HG03457 (cell line): ENCODE measurements around the gene FBN1.

Source experiments
- ATAC-seq: cut with Tn5 transposase; IDR thresholded peaks from one replicate; pipeline ENCODE4 v1.9.1; 2021; ENCODE audit warnings: moderate number of reproducible peaks; ENCODE audit not compliant: unreplicated experiment

Gene FBN1

DNA sequence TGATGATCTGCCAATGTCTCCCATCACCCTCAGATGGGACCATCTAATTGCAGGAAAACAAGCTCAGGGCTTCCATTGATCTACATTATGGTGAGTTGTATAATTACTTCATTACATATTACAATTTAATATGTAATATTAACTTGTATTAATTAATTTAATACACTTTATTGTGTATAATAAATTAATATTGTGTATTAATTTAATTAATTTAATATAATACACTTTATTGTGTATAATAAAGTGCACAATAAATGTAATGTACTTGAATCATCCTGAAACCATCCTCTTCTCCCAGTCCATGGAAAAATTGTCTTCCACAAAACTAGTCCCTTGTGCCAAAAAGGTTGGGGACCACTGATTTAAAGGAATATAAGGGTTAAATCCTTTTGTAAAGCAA lies 123.4 kb downstream of the FBN1 start:
- no peak for ATAC-seq

DNA sequence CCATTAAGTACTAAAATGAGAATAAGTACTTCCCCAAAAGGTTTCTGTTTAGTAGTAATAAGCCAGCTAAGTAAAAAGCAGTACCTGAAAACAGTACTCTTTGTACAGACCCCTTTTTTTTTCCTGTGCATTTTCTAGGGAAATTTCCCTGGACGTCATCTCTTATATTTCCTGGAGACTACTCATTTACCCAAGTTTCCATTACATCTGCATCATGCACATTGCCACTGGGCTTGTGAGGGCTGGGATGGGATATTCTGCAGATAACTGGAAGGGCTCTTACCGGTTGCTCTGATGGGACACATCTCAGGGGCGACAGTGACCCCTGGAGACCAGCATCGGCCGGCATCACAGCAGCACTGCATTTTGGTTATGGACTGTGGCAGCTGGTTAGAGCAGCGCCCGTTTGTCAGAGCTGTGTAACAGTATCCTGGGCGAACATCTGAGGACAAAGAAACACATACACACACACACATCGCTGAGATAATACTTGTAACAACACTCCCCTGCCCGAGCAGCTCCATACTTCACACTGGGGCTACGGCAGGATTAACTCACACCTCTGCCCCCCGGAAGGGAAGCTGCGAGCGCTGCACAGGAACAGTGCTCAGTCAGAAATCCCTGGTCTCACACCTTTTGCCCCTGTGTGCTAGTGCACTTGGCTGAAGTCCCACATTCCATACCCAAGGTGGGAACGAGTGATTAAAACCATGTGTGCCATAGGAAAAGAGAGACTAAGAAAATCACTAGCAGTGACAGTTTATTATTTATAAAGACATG lies 124.9 kb downstream of the FBN1 start:
- no peak for ATAC-seq

DNA sequence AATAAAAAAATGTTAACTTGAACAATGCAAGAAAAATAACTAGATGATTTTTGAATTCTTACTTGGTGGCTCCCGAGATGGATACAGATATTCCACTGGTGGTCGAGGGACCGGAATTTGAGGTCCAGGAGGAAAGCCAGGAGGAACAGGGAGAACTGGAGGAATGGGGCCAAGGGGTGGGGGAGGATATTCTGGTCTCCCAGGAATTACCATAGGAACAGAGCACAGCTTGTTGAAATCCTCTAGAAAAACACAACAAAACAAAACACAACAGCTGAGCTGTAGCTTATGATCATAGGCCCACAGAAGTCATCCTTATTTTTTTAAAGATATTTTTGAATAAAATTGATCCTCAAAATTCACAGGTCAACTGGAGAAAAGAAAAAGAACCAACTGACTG lies 129.4 kb downstream of the FBN1 start:
- ATAC-seq, result no peak

DNA sequence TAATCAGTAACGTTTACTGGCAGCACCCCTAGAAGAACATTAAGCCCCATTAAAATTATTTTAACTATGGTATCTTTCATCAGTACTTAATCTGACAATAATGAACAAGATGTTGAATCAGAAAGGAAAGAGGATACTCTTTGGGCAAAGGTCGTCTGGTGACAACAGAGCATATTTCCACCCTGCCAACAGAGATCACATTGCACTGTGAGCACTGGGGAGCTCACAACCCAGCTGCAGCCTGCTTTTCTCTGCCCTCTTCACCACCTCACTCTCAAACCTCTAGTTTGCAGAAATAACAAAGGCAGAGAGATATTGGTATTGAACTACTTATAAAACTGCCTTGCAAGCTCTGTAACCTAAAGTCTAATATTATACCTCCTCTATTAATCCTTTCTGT lies 130.0 kb downstream of the FBN1 start:
- no peak for ATAC-seq

DNA sequence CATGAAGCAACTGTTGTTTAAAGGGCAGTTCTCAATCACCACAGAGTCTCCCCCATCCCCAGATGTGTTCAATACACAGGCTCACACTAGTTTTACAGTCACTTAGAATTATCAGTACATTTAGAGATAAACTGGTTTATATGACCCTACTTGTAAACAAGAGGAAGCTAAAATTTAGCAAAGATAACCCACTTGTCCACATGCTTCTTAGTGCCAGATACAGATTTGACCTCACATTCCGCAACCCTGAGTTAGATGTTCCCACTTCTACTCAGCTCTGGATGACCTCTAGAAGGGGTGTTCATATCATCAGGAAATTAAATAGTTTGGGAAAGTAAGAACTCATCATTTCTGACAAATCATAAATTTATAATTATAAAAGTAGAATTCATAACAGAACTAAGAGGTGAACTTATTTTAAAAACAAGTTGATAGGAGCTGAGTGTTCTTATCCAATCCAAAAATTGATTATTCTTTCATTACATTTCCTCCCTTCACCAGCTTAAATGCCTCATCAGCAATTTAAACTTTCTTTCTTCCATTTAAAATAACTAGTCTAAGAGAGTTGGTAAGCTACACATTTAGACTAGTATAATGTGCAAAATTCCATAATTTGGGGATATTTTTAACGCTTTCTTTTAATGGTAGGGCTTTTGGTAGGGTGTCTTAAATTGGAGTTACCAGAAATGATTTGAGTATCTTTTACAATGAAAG lies 131.2 kb downstream of the FBN1 start:
- no peak for ATAC-seq

DNA sequence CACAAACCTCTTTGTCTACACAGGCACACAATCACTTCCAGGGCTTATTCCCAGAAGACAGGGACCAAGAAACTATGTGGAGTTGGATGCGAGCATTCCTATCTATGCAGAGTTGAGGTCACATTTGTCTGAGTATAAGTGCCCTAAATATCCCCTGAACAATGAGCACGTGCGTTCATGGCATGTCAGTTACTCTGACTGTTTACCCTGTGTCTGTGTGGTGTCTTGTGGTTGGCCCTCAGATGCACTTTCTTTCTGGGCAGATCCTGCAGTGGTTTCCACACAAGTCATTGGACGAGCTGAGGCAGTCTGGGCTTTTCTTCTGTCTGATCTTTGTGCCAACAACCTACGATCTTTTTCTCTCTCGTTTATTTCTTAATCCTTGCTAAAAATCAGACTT lies 134.5 kb downstream of the FBN1 start:
- ATAC-seq, result no peak

DNA sequence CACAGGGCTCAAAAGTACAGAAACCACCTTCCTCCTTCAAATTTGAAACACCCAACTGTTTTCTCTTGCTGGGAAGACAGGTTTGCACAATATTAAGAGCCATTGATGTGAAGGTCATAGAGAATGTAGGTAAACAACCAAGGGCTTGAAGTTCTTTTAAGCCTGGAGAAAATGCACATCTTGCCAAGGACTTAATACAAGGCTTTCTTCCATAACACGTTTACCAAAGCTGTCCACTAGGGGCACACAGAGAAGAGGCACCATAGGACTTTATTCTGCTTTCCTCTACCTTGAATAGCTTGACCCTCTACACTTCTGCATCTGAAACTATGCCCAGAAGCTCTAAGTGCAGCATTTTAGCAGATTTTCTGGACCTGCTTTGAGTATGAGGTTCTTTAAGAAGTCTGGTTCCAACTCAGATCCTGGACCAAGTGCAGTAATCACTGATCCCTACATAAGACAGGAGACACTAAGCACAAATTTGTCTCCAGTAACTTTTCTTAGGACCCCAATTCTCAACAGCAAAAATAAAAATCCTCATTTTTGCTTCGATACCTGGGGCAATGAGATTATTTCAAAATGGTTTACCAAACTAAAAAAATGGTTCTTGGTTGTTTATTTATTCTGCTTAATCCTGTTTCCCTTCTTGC lies 138.0 kb downstream of the FBN1 start:
- ATAC-seq, result peak; percentile 84

DNA sequence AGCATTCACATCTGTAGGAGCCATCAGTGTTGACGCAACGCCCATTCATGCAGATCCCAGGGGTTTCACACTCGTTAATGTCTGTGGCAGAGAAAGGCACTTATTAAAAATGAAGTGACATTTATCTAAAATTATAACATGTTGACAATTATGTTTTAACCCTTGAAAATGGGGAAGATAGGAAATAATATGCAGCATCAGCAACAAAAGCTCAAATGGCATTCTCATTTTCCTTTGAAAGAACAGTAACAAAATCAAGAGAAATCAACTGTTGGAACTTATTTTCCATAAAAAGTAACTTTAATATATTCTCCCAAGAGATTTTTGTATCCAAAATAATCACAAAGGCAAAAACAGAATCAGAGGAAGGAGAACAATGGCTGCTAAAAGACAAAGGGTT lies 140.4 kb downstream of the FBN1 start:
- ATAC-seq, result no peak

DNA sequence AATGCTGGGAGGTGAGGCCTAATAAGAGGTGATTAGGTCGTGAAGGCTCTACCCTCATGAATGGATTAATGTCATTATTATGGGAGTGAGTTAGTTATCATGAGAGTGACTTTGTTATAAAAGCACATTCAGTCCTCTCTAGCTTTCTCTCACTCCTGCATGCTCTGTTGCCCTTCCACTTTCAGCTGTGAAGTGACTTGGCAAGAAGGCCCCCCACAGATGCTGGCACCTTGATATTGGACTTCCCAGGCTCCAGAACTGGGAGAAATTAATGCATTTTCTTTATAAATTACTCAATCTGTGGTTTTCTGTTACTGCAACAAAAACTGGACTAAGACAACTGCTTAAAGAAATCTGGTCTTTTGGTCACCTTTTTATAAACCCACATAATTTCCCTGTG lies 144.3 kb downstream of the FBN1 start:
- no peak for ATAC-seq

DNA sequence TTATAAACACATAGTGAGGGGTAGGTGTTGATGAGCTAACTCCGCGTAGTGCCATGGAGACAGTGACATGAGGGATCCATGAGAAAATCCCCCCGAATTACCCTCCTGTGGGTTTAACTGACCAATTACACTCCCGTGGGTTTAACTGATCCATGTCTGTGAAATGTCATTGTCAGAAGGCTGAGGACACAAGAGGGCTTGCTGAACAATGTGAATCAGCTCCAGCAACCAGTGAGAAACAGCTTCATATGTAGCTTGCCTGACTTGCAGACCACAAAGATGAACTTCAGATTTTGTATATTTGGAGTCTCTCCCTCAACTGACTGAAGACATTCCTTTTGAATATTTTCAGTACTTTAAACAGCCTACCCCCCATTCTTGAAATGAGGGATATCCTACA lies 144.9 kb downstream of the FBN1 start:
- no peak for ATAC-seq

DNA sequence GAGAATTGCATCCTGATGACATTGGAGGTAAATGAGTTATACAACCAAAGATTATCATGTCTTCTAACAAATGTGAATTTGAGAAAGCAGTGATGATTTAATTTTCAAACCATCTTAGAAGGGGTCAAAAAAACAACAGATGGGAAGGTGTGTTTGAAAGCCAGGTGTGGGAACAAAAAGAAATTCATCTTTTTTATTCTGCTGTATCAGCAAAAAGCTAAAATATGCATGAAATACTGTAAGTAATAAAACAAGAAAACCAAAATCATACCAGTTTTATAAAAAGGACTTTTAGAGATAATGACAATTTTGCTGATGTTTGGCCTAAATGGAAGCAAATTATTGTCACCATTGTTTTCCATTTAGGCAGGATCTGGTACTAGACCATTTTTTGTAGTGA lies 145.5 kb downstream of the FBN1 start:
- ATAC-seq, result no peak

DNA sequence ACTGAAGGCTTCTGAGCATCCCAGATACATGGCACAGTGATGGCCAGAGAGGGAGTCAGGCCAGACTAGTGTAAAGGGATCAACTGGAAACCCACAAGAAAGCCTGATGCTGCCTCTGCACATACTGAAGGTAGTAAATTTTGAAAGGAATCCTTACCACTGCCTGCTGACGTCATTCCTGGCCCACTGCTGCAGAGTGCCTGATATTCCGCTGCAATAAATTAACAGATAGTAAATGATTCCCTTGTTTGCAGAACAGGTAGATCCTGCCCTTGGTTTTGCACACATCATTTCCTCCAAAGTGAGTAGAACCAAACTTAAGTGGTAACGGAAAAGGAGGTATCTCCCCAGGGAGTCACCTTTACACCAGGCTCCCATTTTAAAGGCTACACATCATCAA lies 146.7 kb downstream of the FBN1 start:
- no peak for ATAC-seq

DNA sequence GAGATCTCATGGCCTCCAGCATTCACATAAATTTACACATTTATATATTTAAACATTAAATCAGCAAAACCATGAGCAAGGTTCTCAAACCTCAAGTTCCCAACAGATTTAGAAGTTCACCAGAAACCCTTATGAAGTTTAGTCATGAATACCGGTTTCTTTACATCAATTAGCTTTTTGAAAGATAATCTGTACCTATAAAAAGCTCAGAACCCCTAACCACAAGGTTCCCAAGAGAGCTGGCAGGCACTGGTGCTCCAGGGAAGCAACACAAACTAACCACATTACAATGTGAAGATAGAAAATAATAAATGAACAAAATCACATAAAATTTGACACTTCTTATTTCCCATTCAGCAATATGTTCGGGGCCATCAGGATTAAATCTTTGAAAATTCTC lies 150.9 kb downstream of the FBN1 start:
- no peak for ATAC-seq

DNA sequence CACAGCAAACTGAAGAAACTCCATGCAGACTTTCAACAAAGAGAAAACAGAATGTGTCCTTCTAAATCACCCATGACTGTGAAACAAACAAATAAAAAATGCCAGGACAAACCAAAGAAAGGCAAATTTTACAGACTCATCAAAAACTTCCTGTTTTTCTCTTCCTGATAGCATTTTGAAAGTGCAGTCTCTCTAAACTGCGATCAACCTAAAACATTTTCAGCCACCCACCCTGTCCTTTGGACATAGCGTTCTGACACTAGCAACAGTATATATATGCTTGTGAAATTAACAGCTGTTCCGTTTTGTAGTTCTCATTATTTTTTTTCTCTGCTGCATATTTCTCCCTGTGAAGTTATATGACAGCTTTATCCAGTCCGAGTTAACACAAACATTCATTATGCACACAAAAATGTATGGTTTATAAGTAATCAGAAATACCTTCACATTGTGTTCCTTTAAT lies 151.7 kb downstream of the FBN1 start:
- ATAC-seq, result no peak

DNA sequence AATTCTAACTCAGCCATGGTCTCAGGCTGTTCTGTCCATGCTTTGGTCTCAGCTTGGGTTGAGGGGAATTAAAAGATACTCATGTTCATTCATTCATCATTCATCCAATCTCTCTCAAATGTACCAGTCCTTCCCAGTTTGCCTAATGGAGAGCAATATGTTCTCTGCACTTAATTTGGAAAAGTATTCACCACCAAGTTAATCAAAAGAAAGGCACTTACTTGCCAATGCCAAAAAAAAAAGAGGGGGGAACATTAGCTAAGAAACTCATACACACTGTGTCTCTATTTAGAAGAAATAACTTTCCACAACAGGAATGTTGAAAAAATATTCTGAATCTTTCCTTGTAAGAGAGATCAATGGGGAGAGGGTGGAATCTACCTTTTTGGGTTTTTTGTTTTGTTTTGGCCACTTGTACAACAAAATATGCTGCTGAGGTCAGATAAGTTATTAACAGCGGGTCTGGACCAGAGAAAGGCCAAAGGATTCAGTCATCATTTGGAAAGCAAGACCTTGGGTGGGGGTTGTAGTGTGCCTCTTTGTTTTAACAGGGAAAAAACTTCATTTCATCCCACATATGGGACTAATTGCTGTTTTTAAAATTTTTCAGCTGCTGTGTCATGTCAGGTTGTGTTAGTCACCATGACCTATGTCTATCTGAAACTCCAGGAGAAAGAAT lies 152.3 kb downstream of the FBN1 start:
- no peak for ATAC-seq

DNA sequence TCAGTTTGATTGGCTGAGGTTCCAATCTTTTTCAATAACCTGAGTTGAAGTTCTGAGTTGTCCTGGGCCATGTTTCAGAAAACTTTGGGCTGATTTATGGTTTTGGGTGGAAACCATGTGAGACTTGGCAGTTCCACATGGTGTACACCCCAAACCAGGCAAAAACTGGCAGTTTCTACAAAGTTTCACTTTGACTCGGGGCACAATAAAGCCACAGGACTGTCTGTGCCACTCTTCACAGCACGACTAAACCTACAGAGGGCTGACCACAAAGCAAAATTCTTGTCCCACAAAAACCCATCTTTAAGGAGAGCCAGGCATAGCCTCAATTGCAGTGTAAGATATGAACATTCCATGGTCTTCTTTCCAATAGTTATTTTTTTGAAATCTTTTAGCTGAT lies 159.3 kb downstream of the FBN1 start:
- no peak for ATAC-seq

DNA sequence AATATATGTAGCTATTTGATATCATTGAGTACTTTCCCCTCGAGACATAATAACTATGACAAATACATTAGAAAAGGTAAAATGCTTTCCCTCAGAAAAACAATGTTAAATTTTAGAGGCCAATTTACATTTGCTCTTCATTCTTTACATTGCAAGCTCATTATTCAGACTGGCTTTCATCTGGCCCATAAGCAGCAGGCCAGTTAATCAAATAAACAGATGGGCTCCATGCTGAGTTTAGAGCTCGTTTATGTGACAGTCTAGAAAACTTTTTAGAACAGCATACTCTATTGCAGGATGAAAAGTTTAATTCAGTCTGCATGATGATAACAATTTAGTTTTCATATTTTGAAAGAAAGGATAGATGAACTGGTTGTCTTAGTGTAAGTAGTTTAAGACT lies 163.7 kb downstream of the FBN1 start:
- ATAC-seq, result no peak

DNA sequence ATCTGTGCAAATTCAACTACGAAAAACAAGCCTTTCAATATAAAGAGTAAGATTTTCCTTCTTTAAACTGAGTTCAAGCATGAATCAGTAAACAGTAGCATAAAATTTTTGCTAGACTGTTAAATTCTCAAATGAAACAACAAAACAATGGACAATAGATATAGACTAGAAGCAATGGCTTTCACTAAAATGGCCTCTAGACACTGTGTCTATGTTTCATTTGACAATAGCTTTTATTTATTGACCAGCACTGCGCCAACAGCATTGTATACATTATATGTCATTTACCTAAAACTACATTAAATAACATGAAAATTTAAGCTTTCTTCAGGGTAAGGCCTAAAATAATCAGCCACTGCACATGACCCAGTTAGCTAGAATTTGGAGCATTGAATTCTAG lies 165.8 kb downstream of the FBN1 start:
- ATAC-seq, result no peak

DNA sequence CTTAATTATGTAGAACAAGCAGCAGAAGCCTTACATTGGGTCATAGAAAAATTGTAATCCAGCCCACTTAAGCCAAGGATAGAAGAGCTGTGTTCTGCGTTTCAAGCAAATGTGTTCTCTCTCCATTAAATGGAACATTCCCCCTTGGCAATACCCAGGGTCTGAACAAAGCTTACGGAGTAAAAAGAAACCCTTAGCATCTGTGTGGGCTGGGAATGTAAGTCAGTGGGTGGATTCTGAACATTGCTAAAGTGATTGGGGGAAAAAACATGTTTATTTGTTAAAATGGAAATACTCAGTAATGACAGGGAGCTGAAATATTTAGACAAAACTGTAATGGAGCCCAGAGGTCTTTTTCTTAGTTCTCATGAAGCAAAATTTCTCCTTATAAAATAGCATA lies 166.9 kb downstream of the FBN1 start:
- no peak for ATAC-seq

DNA sequence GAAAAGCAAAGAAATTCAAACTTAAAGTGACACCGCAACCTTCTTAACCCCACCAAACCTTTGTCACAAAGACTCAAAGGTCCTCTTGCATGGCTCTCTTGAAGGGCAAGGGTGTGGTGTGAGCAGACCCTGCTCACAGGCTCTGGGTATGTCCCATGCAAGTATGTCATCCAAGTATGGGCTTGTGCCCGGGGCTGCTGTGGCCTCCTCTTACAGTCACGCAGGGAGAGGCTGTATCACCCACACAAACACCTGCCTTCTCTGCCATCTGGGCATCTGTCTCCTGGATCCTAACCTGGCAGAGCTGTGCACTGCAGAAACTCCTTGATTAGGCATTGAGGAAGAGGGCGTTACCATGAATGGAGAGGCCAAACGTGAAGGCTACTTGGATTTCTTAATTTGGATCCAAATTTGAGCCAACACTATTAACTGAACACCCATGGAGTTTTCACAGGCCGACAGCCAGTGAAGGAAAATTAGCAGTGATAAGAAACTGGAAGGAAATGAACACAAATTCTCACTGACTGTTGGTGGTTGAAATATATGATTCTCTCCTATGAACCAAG lies 167.6 kb downstream of the FBN1 start:
- no peak for ATAC-seq
